ENCODE results near the gene RAI1. TPM values are rescaled to one million over a fixed set of nuclear protein-coding genes. Genes with fewer than 3 reads are reported as not detected.
"Not testable (repeated sequence)": the region's sequence is repeated elsewhere in the genome, so short reads cannot be mapped to it uniquely, and the experiment has no call there.

The RAI1 gene
- total and polyA plus RNA-seq, 10 donors: 5.4 to 61.9 (median 35.2) TPM

GRCh38 chr17:17639661-17640270 lies 41.5 kb upstream of the RAI1 start:
- H3K4me1 ChIP-seq: peaks cover 0 to 27% (median 4%) of the 10 kb centered on the region in 6 donors
- H3K9me3 ChIP-seq; DNase-seq; H3K4me3 ChIP-seq; H3K36me3 ChIP-seq; H3K27me3 ChIP-seq (replicated peaks in 1 of 7): not testable (repeated sequence)
- TF ChIP-seq POLR2AphosphoS5 (IDR thresholded peaks at IDR 0.05): peak in 1 of 3 donors; percentile 11
- intact Hi-C loops (cut with DNase I; ENCODE audit: low total_unique reads): loop anchor here (2.0 kb wide), 1 partner anchor 283 kb away; no protein-coding TSS in a partner anchor
- peak overlapping the region in 3 of 8 donors; percentile 16 to 79 (median 48) for H3K27ac ChIP-seq
- whole genome bisulfite sequencing, 5 donors: 53 to 65% (median 55%) methylated on average over 9 of the region's 9 CpGs

DNA sequence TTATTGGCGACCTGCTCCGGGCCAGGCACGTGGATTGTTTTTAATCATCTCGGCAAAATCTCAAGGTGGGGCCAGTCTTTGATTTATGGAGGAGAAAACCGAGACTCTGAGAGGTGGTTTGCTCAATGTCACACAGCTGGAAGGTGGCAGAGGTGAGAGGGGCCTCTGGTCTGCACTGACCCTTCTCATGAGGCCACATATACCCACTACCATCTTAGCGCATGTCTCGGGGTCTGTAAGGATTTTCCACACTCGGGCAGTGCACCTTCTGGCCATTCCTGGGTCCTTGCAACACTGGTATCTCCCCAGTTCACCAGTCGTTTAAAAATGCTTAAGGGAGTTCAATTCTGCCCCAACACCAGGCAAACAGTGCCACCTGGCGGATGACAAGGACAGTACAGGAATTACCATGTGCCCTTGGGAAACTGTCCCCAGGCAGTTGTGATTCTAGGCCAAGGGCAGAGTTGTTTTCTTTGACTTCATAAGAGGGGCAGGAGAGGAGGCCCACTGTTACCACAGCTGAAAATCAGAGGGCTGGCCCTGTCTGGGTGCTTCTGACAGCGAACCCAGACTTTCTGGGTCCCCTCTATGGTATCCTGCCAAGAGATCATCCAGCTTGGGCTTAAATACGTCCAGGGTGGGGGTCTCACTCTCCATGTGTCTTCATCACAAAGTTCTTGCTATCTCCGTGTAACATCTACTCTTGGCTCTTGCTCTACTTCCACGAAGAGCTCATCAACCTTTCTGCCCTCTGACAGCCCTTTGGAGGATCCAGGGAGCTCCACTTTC lies 39.4 kb upstream of the RAI1 start:
- Histone ChIP-seq H3K27me3 (replicated peaks in 1 of 7) (peaks cover 0 to 5% (median 0%) of the 10 kb centered on the region in 7 donors), H3K36me3 (no peaks in the 10 kb centered on the region), H3K9me3 (peaks cover 0 to 7% (median 1%) of the 10 kb centered on the region in 8 donors), H3K4me1 (peaks cover 0 to 20% (median 4%) of the 10 kb centered on the region in 6 donors), H3K27ac (no peak overlapping the region), H3K4me3 (no peak overlapping the region)
- intact Hi-C loops (cut with DNase I; ENCODE audit: low total_unique reads): loop anchor here (2.0 kb wide), 2 partner anchors 145 to 285 kb away; partner anchors contain the start of gene RASD1
- 31 to 39% (median 36%) methylated on average over 13 to 14 of the region's 14 CpGs for WGBS, 5 donors
- peak; percentile 92 for DNase-seq
- TF ChIP-seq CTCF (IDR thresholded peaks at IDR 0.05 in 8 of 11, conservative IDR thresholded peaks at IDR 0.05 in 3 of 11) (peak; percentile 88 to 97 (median 94)), POLR2A (IDR thresholded peaks at IDR 0.05) (no peak)

GRCh38 chr17:17645148-17645547 lies 36.1 kb upstream of the RAI1 start:
- H3K27ac ChIP-seq; H3K36me3 ChIP-seq; DNase-seq; H3K27me3 ChIP-seq (replicated peaks in 1 of 7); H3K4me3 ChIP-seq; intact Hi-C loops (cut with DNase I; ENCODE audit: low total_unique reads): not testable (repeated sequence)
- WGBS, 5 donors: 67 to 83% (median 76%) methylated on average over 4 of the region's 4 CpGs
- Histone ChIP-seq H3K9me3 (peaks cover 0 to 11% (median 3%) of the 10 kb centered on the region in 8 donors), H3K4me1 (peaks cover 0 to 16% (median 4%) of the 10 kb centered on the region in 6 donors)

- Histone ChIP-seq H3K4me3 (no peak overlapping the region), H3K27ac (no peak overlapping the region), H3K36me3 (no peaks in the 10 kb centered on the region), H3K4me1 (peaks cover 0 to 9% (median 3%) of the 10 kb centered on the region in 6 donors), H3K27me3 (replicated peaks in 1 of 7) (peaks cover 0 to 5% (median 0%) of the 10 kb centered on the region in 7 donors), H3K9me3 (peaks cover 0 to 12% (median 3%) of the 10 kb centered on the region in 8 donors)
- 83 to 100% (median 91%) methylated on average over 2 of the region's 2 CpGs for WGBS, 5 donors
- no peak for TF ChIP-seq POLR2AphosphoS5 (IDR thresholded peaks at IDR 0.05)
- TF ChIP-seq CTCF (IDR thresholded peaks at IDR 0.05 in 8 of 11, conservative IDR thresholded peaks at IDR 0.05 in 3 of 11): no peak
- TF ChIP-seq POLR2A (IDR thresholded peaks at IDR 0.05): no peak
- intact Hi-C loops (cut with DNase I; ENCODE audit: low total_unique reads): no loop called here
- no peak for DNase-seq
Observed at GRCh38 chr17:17645961-17646360, 35.3 kb upstream of the RAI1 start.

All from spleen (tissue), 11 donors.